IMR-90 (cell line): ENCODE results near the gene FRYL. TPM values are rescaled to one million over a fixed set of nuclear protein-coding genes. Genes with fewer than 3 reads are reported as not detected.

Experiments used
- microRNA-seq, 2 experiments: library from miRNA; stranded (forward) in 1 of 2; unstranded in 1 of 2; fragments of 10-50 nt in 1 of 2; fragments of <30 nt in 1 of 2; gene quantifications in 1 of 2; microRNA quantifications in 1 of 2; one replicate each; pipeline versions ENCODE3 to v1.1.0; 2013 to 2020; ENCODE audit not compliant: insufficient read depth in 1 of 2, insufficient read length in 1 of 2, unreplicated experiment in 1 of 2
- polyA plus RNA-seq, 3 experiments: library from polyadenylated mRNA; depleted of rRNA; stranded (reverse); fragments of >200 nt; gene quantifications; 2 replicates each; pipeline ENCODE4 v1.2.3, GENCODE V29; 2012; ENCODE audit warnings: low replicate concordance in 1 of 3
- small RNA-seq, 5 experiments: library from RNA; depleted of rRNA; stranded (forward); fragments of <200 nt; gene quantifications; one replicate each; pipeline ENCODE3, GENCODE V24; 2012
- total RNA-seq: library from RNA; depleted of rRNA; stranded (reverse); fragments of >200 nt; gene quantifications from 2 replicates; pipeline ENCODE4 v1.2.3, GENCODE V29; 2012; rRNA removed

The FRYL gene
- total and polyA plus RNA-seq, 2 of the 4 experiments (the other 2 are of a cell fraction): 9.9 to 77.4 TPM

Small RNA genes lying within 50 kb of the gene (microRNA-seq; reads per million reads assigned to microRNA genes)
- gene RNU5E-3P (ENCODE audit: insufficient read depth, insufficient read length): not detected

Small RNA genes lying within 50 kb of the gene (small RNA-seq; reads per million reads assigned to genes)
- 0 to 2.4 (median 0) reads per million in 5 experiments for gene RNU5E-3P

Other genes with a start within 250 kb of the FRYL start
- gene OCIAD1, start 50.8 kb upstream of the FRYL start, total RNA-seq: 86.9 and 106 TPM in 2 replicates
- gene OCIAD1, start 50.8 kb upstream of the FRYL start, polyA plus RNA-seq (2012; rRNA removed): 84.3 and 112 TPM in 2 replicates
- 16.5 and 19.2 TPM in 2 replicates for gene OCIAD2, start 126.5 kb upstream of the FRYL start, total RNA-seq
- gene OCIAD2, start 126.5 kb upstream of the FRYL start, polyA plus RNA-seq (2012; rRNA removed): 21.4 and 26.3 TPM in 2 replicates
- gene CWH43, start 206.0 kb upstream of the FRYL start, total RNA-seq: not detected in 2 replicates
- not detected in 2 replicates for gene CWH43, start 206.0 kb upstream of the FRYL start, polyA plus RNA-seq (2012; rRNA removed)